HG03432 (cell line): ENCODE measurements around the gene ANO7.
"Not testable (repeated sequence)": the region's sequence is repeated elsewhere in the genome, so short reads cannot be mapped to it uniquely, and the experiment has no call there.

Experiments
- ATAC-seq: cut with Tn5 transposase; IDR thresholded peaks from one replicate; pipeline ENCODE4 v1.9.1; 2021; ENCODE audit warnings: mild to moderate bottlenecking, moderate library complexity; ENCODE audit not compliant: unreplicated experiment

Gene ANO7

GRCh38 chr2:241189093-241189855, 797 bp downstream of the ANO7 start:
- ATAC-seq: no peak

- ATAC-seq: no peak
Measured at GRCh38 chr2:241189856-241190201, 1.4 kb downstream of the ANO7 start.

- ATAC-seq: no peak
Measured at GRCh38 chr2:241190291-241190981, 2.0 kb downstream of the ANO7 start.

- no peak for ATAC-seq
Measured at GRCh38 chr2:241191081-241191480, 2.6 kb downstream of the ANO7 start.

- ATAC-seq: no peak
Measured at GRCh38 chr2:241193271-241193670, 4.8 kb downstream of the ANO7 start.

- ATAC-seq: no peak
Measured at GRCh38 chr2:241194811-241195210, 6.3 kb downstream of the ANO7 start.

- ATAC-seq: no peak
Measured at GRCh38 chr2:241195506-241196130, 7.1 kb downstream of the ANO7 start.

GRCh38 chr2:241197246-241197645, 8.8 kb downstream of the ANO7 start:
- ATAC-seq: not testable (repeated sequence)

GRCh38 chr2:241197947-241198346, 9.5 kb downstream of the ANO7 start:
- ATAC-seq: no peak

- ATAC-seq: no peak
Measured at GRCh38 chr2:241198381-241199279, 10.2 kb downstream of the ANO7 start.

GRCh38 chr2:241199286-241199685, 10.8 kb downstream of the ANO7 start:
- no peak for ATAC-seq

- ATAC-seq: no peak
Measured at GRCh38 chr2:241199897-241200821, 11.7 kb downstream of the ANO7 start.

GRCh38 chr2:241200822-241201395, 12.4 kb downstream of the ANO7 start:
- no peak for ATAC-seq

GRCh38 chr2:241201445-241202267, 13.2 kb downstream of the ANO7 start:
- ATAC-seq: no peak

- ATAC-seq: no peak
Measured at GRCh38 chr2:241202268-241202585, 13.8 kb downstream of the ANO7 start.

- no peak for ATAC-seq
Measured at GRCh38 chr2:241202681-241203080, 14.2 kb downstream of the ANO7 start.

- ATAC-seq: no peak
Measured at GRCh38 chr2:241203218-241204009, 14.9 kb downstream of the ANO7 start.

GRCh38 chr2:241204010-241204384, 15.5 kb downstream of the ANO7 start:
- ATAC-seq: no peak
